Ovary (tissue), 3 donors: ENCODE measurements around the gene KCNN3.

Experiments
- CTCF ChIP-seq, 3 donors: fragments of 450-650 bp in 2 of 3; fragments of 200-600 bp in 1 of 3; IDR thresholded peaks; one replicate each; pipeline versions ENCODE4 v1.5.1 to v1.8.0; 2016 to 2022; ENCODE audit warnings: antibody characterized with exemption in 3 of 3, mild to moderate bottlenecking in 1 of 3
- POLR2A ChIP-seq: fragments of 450-650 bp; IDR thresholded peaks from one replicate; pipeline ENCODE4 v1.6.1; 2017; ENCODE audit warnings: antibody characterized with exemption, mild to moderate bottlenecking, moderate library complexity
- donor health status: DM: no; HTN: no; CAD: no.

- TF ChIP-seq POLR2A (no peak), CTCF (IDR thresholded peaks at IDR 0.05) (no peak)
Measured at GRCh38 chr1:154716011-154716410, 154.1 kb downstream of the KCNN3 start.
